GM23338 (cell line): ENCODE measurements around the gene BABAM1. TPM values are rescaled to one million over a fixed set of nuclear protein-coding genes. Genes with fewer than 3 reads are reported as not detected.

Experiments used
- ATAC-seq: fragments of 200-7000 bp; cut with Tn5 transposase; 3 replicates; pipeline ENCODE4 v1.9.1; 2020
- DNase-seq: peaks from one replicate; pipeline ENCODE4 v3.0.0-alpha.2; 2015; ENCODE audit warnings: low spot score
- H2AFZ ChIP-seq: fragments of 200-600 bp; sonication (generic); 2 replicates; pipeline ENCODE4 v1.8.0; 2016; ENCODE audit warnings: antibody characterized with exemption, mild to moderate bottlenecking, moderate library complexity
- H3F3A ChIP-seq: fragments of 200-600 bp; sonication (generic); replicated peaks from 2 replicates; pipeline ENCODE4 v1.8.0; 2017; ENCODE audit warnings: antibody characterized with exemption, mixed run types, low read depth
- H3K27ac ChIP-seq: fragments of 200-600 bp; sonication (generic); 2 replicates; pipeline ENCODE4 v1.6.1; 2016; ENCODE audit warnings: low read depth
- H3K27me3 ChIP-seq: fragments of 200-600 bp; sonication (generic); 2 replicates; pipeline ENCODE4 v1.8.0; 2016; ENCODE audit warnings: mild to moderate bottlenecking, mixed run types, moderate library complexity; ENCODE audit not compliant: insufficient read depth
- H3K36me3 ChIP-seq: fragments of 200-600 bp; sonication (generic); 2 replicates; pipeline ENCODE4 v1.8.0; 2016; ENCODE audit warnings: mild to moderate bottlenecking; ENCODE audit not compliant: insufficient read depth
- H3K4me1 ChIP-seq: fragments of 200-600 bp; sonication (generic); 2 replicates; pipeline ENCODE4 v1.8.0; 2016; ENCODE audit warnings: mild to moderate bottlenecking, moderate library complexity; ENCODE audit not compliant: insufficient read depth
- H3K4me2 ChIP-seq: fragments of 200-600 bp; sonication (generic); 2 replicates; pipeline ENCODE4 v1.7.1; 2017; ENCODE audit warnings: mixed run types
- H3K4me3 ChIP-seq: fragments of 200-600 bp; sonication (generic); 2 replicates; pipeline ENCODE4 v1.6.1; 2016; ENCODE audit warnings: mixed run types
- H3K79me2 ChIP-seq: fragments of 200-600 bp; sonication (generic); replicated peaks from 2 replicates; pipeline ENCODE4 v1.8.0; 2017; ENCODE audit warnings: mild to moderate bottlenecking; ENCODE audit not compliant: insufficient read depth
- H3K9me2 ChIP-seq: fragments of 200-600 bp; sonication (generic); 2 replicates; pipeline ENCODE4 v1.8.0; 2017; ENCODE audit not compliant: insufficient read depth
- H4K20me1 ChIP-seq: fragments of 200-600 bp; sonication (generic); replicated peaks from 2 replicates; pipeline ENCODE4 v1.8.0; 2017; ENCODE audit warnings: mild to moderate bottlenecking; ENCODE audit not compliant: insufficient read depth
- H3K27ac Mint-ChIP-seq: 2 replicates; pipeline ENCODE4 v1.8.0; 2020; ENCODE audit warnings: inconsistent platforms, mild to moderate bottlenecking, moderate library complexity, mixed read lengths
- H3K27me3 Mint-ChIP-seq: 3 replicates; pipeline ENCODE4 v1.8.0; 2022; ENCODE audit warnings: low read depth, mild to moderate bottlenecking, moderate library complexity, mixed read lengths, inconsistent platforms; ENCODE audit not compliant: insufficient read depth, poor library complexity
- H3K36me3 Mint-ChIP-seq: 3 replicates; pipeline ENCODE4 v1.8.0; 2021; ENCODE audit warnings: low read depth, mild to moderate bottlenecking, inconsistent platforms, moderate library complexity, mixed read lengths
- H3K4me1 Mint-ChIP-seq: 3 replicates; pipeline ENCODE4 v1.8.0; 2020; ENCODE audit warnings: mild to moderate bottlenecking, inconsistent platforms, mixed read lengths
- H3K4me3 Mint-ChIP-seq: 3 replicates; pipeline ENCODE4 v1.8.0; 2021; ENCODE audit warnings: moderate library complexity, mild to moderate bottlenecking, inconsistent platforms, mixed read lengths
- H3K9me3 Mint-ChIP-seq: 3 replicates; pipeline ENCODE4 v1.8.0; 2020; ENCODE audit warnings: moderate library complexity, mild to moderate bottlenecking, inconsistent platforms, mixed read lengths
- CREB1 ChIP-seq: fragments of 250-450 bp; sonication (Bioruptor Pico); IDR thresholded peaks from 2 replicates; pipeline ENCODE4 v1.5.0; 2020; ENCODE audit warnings: low read depth, mild to moderate bottlenecking, moderate library complexity
- ETS1 ChIP-seq: IDR thresholded peaks from 2 replicates; pipeline ENCODE4 v1.6.1; 2016; ENCODE audit warnings: antibody characterized with exemption
- EZH2 ChIP-seq: fragments of 200-600 bp; sonication (generic); IDR thresholded peaks from one replicate; pipeline ENCODE4 v1.8.0; 2017; ENCODE audit warnings: antibody characterized with exemption, mild to moderate bottlenecking, low read depth; ENCODE audit not compliant: unreplicated experiment
- EZH2phosphoT487 ChIP-seq: fragments of 200-600 bp; sonication (generic); IDR thresholded peaks from one replicate; pipeline ENCODE4 v1.8.1; 2018; ENCODE audit warnings: antibody characterized with exemption; ENCODE audit not compliant: unreplicated experiment
- JUNB ChIP-seq: IDR thresholded peaks from one replicate; pipeline ENCODE4 v1.6.1; 2016; ENCODE audit warnings: antibody characterized with exemption; ENCODE audit not compliant: unreplicated experiment
- NANOG ChIP-seq: IDR thresholded peaks from 2 replicates; pipeline ENCODE4 v1.6.1; 2016; ENCODE audit warnings: antibody characterized with exemption, borderline replicate concordance
- POLR2AphosphoS5 ChIP-seq: IDR thresholded peaks from 2 replicates; pipeline ENCODE4 v1.6.1; 2016; ENCODE audit warnings: antibody characterized with exemption, low read depth
- STAT1 ChIP-seq: IDR thresholded peaks from one replicate; pipeline ENCODE4 v1.6.1; 2016; ENCODE audit warnings: antibody characterized with exemption; ENCODE audit not compliant: unreplicated experiment
- ZNF114 ChIP-seq: fragments of 250-450 bp; sonication (Bioruptor Pico); IDR thresholded peaks from 2 replicates; pipeline ENCODE4 v1.5.0; 2020; ENCODE audit warnings: mild to moderate bottlenecking, moderate library complexity
- ZNF331 ChIP-seq: fragments of 250-450 bp; sonication (Bioruptor Pico); IDR thresholded peaks from 2 replicates; pipeline ENCODE4 v1.5.0; 2020; ENCODE audit warnings: low read depth, mild to moderate bottlenecking, moderate library complexity
- polyA plus RNA-seq: library from polyadenylated mRNA; unstranded; fragments of >200 nt; fragmentation: Nextera tagmentation; extraction: Ambion mirVana; gene quantifications from 2 replicates; pipeline ENCODE4 v1.2.1, GENCODE V29; 2016
- total RNA-seq: library from RNA; depleted of rRNA; stranded (reverse); fragments of >200 nt; shearing (Covaris generic); gene quantifications from 2 replicates; pipeline ENCODE4 v1.2.3, GENCODE V29; 2014
- TF ChIP-seq, protein P1 (sequence below): fragments of 250-450 bp; sonication (Bioruptor Pico); IDR thresholded peaks from 2 replicates; pipeline ENCODE4 v1.5.0; 2020; ENCODE audit warnings: mild to moderate bottlenecking, moderate library complexity
- TF ChIP-seq, protein P2 (sequence below), 2 experiments: fragments of 200-600 bp in 1 of 2; sonication (generic) in 1 of 2; conservative IDR thresholded peaks; 2 replicates each; pipeline versions ENCODE4 v1.5.1 to v1.6.1; 2016 to 2017; ENCODE audit warnings: antibody characterized with exemption in 2 of 2, low read depth in 2 of 2, mild to moderate bottlenecking in 2 of 2, moderate library complexity in 1 of 2
- TF ChIP-seq, protein P3 (sequence below): IDR thresholded peaks from one replicate; pipeline ENCODE4 v1.6.1; 2018; ENCODE audit warnings: antibody characterized with exemption; ENCODE audit not compliant: unreplicated experiment

The BABAM1 gene
- total and polyA plus RNA-seq, 2 experiments from 2014 or later = 78.1 to 95.0 TPM

GRCh38 chr19:17302391-17303166 is 35.3 kb downstream of the BABAM1 start:
- peaks cover 18% of the 10 kb centered on the region for H3K27me3 Mint-ChIP-seq
- H3K4me3 Mint-ChIP-seq = peak overlapping the region; percentile 70
- 0 out of 2 replicates have a peak overlapping the region, but pooled peaks have one; percentile 36 for H3K27ac Mint-ChIP-seq
- peaks cover 32% of the 10 kb centered on the region for H3K4me1 Mint-ChIP-seq
- ATAC-seq (peak; percentile 9), DNase-seq (peak; percentile 72)
- H3K27me3 ChIP-seq = no peaks in the 10 kb centered on the region
- H3K27ac ChIP-seq = peak overlapping the region; percentile 67; the same call in 1 of the 2 replicates
- no peak overlapping the region for H2AFZ ChIP-seq
- no peaks in the 10 kb centered on the region for H3K9me2 ChIP-seq
- TF ChIP-seq, protein P1, sequence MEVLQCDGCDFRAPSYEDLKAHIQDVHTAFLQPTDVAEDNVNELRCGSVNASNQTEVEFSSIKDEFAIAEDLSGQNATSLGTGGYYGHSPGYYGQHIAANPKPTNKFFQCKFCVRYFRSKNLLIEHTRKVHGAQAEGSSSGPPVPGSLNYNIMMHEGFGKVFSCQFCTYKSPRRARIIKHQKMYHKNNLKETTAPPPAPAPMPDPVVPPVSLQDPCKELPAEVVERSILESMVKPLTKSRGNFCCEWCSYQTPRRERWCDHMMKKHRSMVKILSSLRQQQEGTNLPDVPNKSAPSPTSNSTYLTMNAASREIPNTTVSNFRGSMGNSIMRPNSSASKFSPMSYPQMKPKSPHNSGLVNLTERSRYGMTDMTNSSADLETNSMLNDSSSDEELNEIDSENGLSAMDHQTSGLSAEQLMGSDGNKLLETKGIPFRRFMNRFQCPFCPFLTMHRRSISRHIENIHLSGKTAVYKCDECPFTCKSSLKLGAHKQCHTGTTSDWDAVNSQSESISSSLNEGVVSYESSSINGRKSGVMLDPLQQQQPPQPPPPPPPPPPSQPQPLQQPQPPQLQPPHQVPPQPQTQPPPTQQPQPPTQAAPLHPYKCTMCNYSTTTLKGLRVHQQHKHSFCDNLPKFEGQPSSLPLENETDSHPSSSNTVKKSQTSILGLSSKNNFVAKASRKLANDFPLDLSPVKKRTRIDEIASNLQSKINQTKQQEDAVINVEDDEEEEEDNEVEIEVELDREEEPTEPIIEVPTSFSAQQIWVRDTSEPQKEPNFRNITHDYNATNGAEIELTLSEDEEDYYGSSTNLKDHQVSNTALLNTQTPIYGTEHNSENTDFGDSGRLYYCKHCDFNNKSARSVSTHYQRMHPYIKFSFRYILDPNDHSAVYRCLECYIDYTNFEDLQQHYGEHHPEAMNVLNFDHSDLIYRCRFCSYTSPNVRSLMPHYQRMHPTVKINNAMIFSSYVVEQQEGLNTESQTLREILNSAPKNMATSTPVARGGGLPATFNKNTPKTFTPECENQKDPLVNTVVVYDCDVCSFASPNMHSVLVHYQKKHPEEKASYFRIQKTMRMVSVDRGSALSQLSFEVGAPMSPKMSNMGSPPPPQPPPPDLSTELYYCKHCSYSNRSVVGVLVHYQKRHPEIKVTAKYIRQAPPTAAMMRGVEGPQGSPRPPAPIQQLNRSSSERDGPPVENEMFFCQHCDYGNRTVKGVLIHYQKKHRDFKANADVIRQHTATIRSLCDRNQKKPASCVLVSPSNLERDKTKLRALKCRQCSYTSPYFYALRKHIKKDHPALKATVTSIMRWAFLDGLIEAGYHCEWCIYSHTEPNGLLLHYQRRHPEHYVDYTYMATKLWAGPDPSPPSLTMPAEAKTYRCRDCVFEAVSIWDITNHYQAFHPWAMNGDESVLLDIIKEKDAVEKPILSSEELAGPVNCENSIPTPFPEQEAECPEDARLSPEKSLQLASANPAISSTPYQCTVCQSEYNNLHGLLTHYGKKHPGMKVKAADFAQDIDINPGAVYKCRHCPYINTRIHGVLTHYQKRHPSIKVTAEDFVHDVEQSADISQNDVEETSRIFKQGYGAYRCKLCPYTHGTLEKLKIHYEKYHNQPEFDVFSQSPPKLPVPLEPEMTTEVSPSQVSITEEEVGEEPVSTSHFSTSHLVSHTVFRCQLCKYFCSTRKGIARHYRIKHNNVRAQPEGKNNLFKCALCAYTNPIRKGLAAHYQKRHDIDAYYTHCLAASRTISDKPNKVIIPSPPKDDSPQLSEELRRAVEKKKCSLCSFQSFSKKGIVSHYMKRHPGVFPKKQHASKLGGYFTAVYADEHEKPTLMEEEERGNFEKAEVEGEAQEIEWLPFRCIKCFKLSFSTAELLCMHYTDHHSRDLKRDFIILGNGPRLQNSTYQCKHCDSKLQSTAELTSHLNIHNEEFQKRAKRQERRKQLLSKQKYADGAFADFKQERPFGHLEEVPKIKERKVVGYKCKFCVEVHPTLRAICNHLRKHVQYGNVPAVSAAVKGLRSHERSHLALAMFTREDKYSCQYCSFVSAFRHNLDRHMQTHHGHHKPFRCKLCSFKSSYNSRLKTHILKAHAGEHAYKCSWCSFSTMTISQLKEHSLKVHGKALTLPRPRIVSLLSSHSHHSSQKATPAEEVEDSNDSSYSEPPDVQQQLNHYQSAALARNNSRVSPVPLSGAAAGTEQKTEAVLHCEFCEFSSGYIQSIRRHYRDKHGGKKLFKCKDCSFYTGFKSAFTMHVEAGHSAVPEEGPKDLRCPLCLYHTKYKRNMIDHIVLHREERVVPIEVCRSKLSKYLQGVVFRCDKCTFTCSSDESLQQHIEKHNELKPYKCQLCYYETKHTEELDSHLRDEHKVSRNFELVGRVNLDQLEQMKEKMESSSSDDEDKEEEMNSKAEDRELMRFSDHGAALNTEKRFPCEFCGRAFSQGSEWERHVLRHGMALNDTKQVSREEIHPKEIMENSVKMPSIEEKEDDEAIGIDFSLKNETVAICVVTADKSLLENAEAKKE (CRISPR knock-in tag) = no peak
- TF ChIP-seq EZH2 = no peak
- TF ChIP-seq CREB1 (CRISPR knock-in tag) = no peak
- TF ChIP-seq POLR2AphosphoS5 = no peak
- TF ChIP-seq ZNF331 (CRISPR knock-in tag) = no peak
- TF ChIP-seq, protein P2, sequence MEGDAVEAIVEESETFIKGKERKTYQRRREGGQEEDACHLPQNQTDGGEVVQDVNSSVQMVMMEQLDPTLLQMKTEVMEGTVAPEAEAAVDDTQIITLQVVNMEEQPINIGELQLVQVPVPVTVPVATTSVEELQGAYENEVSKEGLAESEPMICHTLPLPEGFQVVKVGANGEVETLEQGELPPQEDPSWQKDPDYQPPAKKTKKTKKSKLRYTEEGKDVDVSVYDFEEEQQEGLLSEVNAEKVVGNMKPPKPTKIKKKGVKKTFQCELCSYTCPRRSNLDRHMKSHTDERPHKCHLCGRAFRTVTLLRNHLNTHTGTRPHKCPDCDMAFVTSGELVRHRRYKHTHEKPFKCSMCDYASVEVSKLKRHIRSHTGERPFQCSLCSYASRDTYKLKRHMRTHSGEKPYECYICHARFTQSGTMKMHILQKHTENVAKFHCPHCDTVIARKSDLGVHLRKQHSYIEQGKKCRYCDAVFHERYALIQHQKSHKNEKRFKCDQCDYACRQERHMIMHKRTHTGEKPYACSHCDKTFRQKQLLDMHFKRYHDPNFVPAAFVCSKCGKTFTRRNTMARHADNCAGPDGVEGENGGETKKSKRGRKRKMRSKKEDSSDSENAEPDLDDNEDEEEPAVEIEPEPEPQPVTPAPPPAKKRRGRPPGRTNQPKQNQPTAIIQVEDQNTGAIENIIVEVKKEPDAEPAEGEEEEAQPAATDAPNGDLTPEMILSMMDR (conservative IDR thresholded peaks at IDR 0.05; ENCODE audit: low read depth in 2 of 2) = no peak
- TF ChIP-seq EZH2phosphoT487 = no peak
- TF ChIP-seq ETS1 = no peak
- TF ChIP-seq, protein P3, sequence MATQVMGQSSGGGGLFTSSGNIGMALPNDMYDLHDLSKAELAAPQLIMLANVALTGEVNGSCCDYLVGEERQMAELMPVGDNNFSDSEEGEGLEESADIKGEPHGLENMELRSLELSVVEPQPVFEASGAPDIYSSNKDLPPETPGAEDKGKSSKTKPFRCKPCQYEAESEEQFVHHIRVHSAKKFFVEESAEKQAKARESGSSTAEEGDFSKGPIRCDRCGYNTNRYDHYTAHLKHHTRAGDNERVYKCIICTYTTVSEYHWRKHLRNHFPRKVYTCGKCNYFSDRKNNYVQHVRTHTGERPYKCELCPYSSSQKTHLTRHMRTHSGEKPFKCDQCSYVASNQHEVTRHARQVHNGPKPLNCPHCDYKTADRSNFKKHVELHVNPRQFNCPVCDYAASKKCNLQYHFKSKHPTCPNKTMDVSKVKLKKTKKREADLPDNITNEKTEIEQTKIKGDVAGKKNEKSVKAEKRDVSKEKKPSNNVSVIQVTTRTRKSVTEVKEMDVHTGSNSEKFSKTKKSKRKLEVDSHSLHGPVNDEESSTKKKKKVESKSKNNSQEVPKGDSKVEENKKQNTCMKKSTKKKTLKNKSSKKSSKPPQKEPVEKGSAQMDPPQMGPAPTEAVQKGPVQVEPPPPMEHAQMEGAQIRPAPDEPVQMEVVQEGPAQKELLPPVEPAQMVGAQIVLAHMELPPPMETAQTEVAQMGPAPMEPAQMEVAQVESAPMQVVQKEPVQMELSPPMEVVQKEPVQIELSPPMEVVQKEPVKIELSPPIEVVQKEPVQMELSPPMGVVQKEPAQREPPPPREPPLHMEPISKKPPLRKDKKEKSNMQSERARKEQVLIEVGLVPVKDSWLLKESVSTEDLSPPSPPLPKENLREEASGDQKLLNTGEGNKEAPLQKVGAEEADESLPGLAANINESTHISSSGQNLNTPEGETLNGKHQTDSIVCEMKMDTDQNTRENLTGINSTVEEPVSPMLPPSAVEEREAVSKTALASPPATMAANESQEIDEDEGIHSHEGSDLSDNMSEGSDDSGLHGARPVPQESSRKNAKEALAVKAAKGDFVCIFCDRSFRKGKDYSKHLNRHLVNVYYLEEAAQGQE = no peak
- no peak for TF ChIP-seq NANOG
- no peak for TF ChIP-seq JUNB
- no peak for TF ChIP-seq ZNF114
- TF ChIP-seq STAT1 = no peak
- peaks cover 36% of the 10 kb centered on the region for H3F3A ChIP-seq
- H3K4me2 ChIP-seq = peak overlapping the region; percentile 80
- peaks cover 19% of the 10 kb centered on the region for H3K36me3 Mint-ChIP-seq
- peaks cover 3% of the 10 kb centered on the region; the same call in 1 of the 2 replicates for H4K20me1 ChIP-seq
- no peaks in the 10 kb centered on the region for H3K36me3 ChIP-seq
- H3K9me3 Mint-ChIP-seq = peaks cover 7% of the 10 kb centered on the region; the same call in 2 of the 3 replicates
- H3K79me2 ChIP-seq = peaks cover 12% of the 10 kb centered on the region
- peak overlapping the region; percentile 74 for H3K4me3 ChIP-seq
- H3K4me1 ChIP-seq = peaks cover 34% of the 10 kb centered on the region
